Measurements from ENCODE around the gene OSTM1.
"Not testable (repeated sequence)": the region's sequence is repeated elsewhere in the genome, so short reads cannot be mapped to it uniquely, and the experiment has no call there.

Gene OSTM1

DNA sequence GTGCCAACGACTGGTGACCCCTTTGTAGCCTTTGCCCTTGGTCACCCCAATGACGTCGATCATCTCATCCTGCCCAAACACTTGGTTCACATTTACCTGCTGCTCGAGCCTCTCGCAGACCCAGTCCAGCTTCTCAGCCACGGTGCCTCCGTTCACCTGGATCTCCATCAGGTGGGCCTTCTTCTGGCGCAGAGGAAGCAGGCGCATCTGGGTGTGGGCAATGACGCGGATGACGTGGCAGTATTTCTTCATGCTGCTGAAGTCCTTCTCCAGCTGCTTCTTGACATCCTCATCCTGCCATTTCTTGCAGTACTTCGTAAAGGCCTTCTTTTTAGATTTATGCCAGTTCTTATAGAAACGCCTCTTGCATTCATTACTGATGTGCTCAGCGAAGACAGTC lies 69.7 kb downstream of the OSTM1 start:
- H3K4me2 ChIP-seq (ENCODE audit: low read length) = no peak overlapping the region

GRCh38 chr6:108002365-108003221 lies 71.9 kb downstream of the OSTM1 start:
- Histone ChIP-seq H3K36me3 (ENCODE audit: control insufficient read depth, low read length) (no peaks in the 10 kb centered on the region), H3K9me2 (replicated peaks; ENCODE audit: control insufficient read depth, low read length) (no peaks in the 10 kb centered on the region), H3K4me2 (ENCODE audit: low read length) (no peak overlapping the region), H3K9me3 (ENCODE audit: control insufficient read depth, insufficient read depth, low read length) (no peaks in the 10 kb centered on the region), H3K4me1 (ENCODE audit: control insufficient read depth, low read length) (peaks cover 4% of the 10 kb centered on the region; the same call in 1 of the 2 replicates), H3K79me2 (ENCODE audit: control insufficient read depth, low read length) (no peaks in the 10 kb centered on the region), H3K27me3 (ENCODE audit: control insufficient read depth, low read length) (no peaks in the 10 kb centered on the region; the same call in 1 of the 2 replicates), H4K20me1 (ENCODE audit: control insufficient read depth, insufficient read depth, low read depth, low read length) (no peaks in the 10 kb centered on the region), H3F3A (ENCODE audit: control insufficient read depth, insufficient read depth) (no peaks in the 10 kb centered on the region), H3K4me3 (ENCODE audit: low read length) (no peak overlapping the region), H3K27ac (ENCODE audit: low read depth, low read length) (no peak overlapping the region)
- TF ChIP-seq EZH2phosphoT487 (IDR thresholded peaks at IDR 0.05; ENCODE audit: borderline replicate concordance, low read length) = no peak
- TF ChIP-seq, protein P1, sequence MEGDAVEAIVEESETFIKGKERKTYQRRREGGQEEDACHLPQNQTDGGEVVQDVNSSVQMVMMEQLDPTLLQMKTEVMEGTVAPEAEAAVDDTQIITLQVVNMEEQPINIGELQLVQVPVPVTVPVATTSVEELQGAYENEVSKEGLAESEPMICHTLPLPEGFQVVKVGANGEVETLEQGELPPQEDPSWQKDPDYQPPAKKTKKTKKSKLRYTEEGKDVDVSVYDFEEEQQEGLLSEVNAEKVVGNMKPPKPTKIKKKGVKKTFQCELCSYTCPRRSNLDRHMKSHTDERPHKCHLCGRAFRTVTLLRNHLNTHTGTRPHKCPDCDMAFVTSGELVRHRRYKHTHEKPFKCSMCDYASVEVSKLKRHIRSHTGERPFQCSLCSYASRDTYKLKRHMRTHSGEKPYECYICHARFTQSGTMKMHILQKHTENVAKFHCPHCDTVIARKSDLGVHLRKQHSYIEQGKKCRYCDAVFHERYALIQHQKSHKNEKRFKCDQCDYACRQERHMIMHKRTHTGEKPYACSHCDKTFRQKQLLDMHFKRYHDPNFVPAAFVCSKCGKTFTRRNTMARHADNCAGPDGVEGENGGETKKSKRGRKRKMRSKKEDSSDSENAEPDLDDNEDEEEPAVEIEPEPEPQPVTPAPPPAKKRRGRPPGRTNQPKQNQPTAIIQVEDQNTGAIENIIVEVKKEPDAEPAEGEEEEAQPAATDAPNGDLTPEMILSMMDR (IDR thresholded peaks at IDR 0.05; ENCODE audit: low read depth, low read length, poor library complexity, severe bottlenecking) = no peak

More for the DNA sequence above, 69.7 kb downstream of the OSTM1 start:
- TF ChIP-seq EZH2phosphoT487 (IDR thresholded peaks at IDR 0.05; ENCODE audit: borderline replicate concordance, low read length) = no peak
- TF ChIP-seq, protein P1 (IDR thresholded peaks at IDR 0.05; ENCODE audit: low read depth, low read length, poor library complexity, severe bottlenecking) = no peak
- Histone ChIP-seq H3K4me3 (ENCODE audit: low read length) (no peak overlapping the region), H3K9me3 (ENCODE audit: control insufficient read depth, insufficient read depth, low read length) (peaks cover 5% of the 10 kb centered on the region), H3K79me2 (ENCODE audit: control insufficient read depth, low read length) (no peaks in the 10 kb centered on the region), H3F3A (ENCODE audit: control insufficient read depth, insufficient read depth) (no peaks in the 10 kb centered on the region), H3K27ac (ENCODE audit: low read depth, low read length) (no peak overlapping the region), H3K9me2 (replicated peaks; ENCODE audit: control insufficient read depth, low read length) (no peaks in the 10 kb centered on the region), H3K4me1 (ENCODE audit: control insufficient read depth, low read length) (peaks cover 4% of the 10 kb centered on the region; the same call in 1 of the 2 replicates), H3K27me3 (ENCODE audit: control insufficient read depth, low read length) (no peaks in the 10 kb centered on the region), H3K36me3 (ENCODE audit: control insufficient read depth, low read length) (no peaks in the 10 kb centered on the region), H4K20me1 (ENCODE audit: control insufficient read depth, insufficient read depth, low read depth, low read length) (no peaks in the 10 kb centered on the region)

GRCh38 chr6:108001696-108002231 lies 72.8 kb downstream of the OSTM1 start:
- Histone ChIP-seq H3K4me3 (ENCODE audit: low read length) (no peak overlapping the region), H3K27me3 (ENCODE audit: control insufficient read depth, low read length) (no peaks in the 10 kb centered on the region; the same call in 1 of the 2 replicates), H3K36me3 (ENCODE audit: control insufficient read depth, low read length) (no peaks in the 10 kb centered on the region), H3K9me2 (replicated peaks; ENCODE audit: control insufficient read depth, low read length) (no peaks in the 10 kb centered on the region), H3K4me1 (ENCODE audit: control insufficient read depth, low read length) (peaks cover 4% of the 10 kb centered on the region; the same call in 1 of the 2 replicates), H3K79me2 (ENCODE audit: control insufficient read depth, low read length) (no peaks in the 10 kb centered on the region), H3K4me2 (ENCODE audit: low read length) (no peak overlapping the region), H3K27ac (ENCODE audit: low read depth, low read length) (no peak overlapping the region), H4K20me1 (ENCODE audit: control insufficient read depth, insufficient read depth, low read depth, low read length) (no peaks in the 10 kb centered on the region), H3K9me3 (ENCODE audit: control insufficient read depth, insufficient read depth, low read length) (no peaks in the 10 kb centered on the region), H3F3A (ENCODE audit: control insufficient read depth, insufficient read depth) (no peaks in the 10 kb centered on the region)
- TF ChIP-seq, protein P1 (IDR thresholded peaks at IDR 0.05; ENCODE audit: low read depth, low read length, poor library complexity, severe bottlenecking) = no peak
- TF ChIP-seq EZH2phosphoT487 (IDR thresholded peaks at IDR 0.05; ENCODE audit: borderline replicate concordance, low read length) = no peak

GRCh38 chr6:108000259-108000658 lies 74.3 kb downstream of the OSTM1 start:
- not testable (repeated sequence) for H3K9me2 ChIP-seq (replicated peaks; ENCODE audit: control insufficient read depth, low read length); H4K20me1 ChIP-seq (ENCODE audit: control insufficient read depth, insufficient read depth, low read depth, low read length); H3K9me3 ChIP-seq (ENCODE audit: control insufficient read depth, insufficient read depth, low read length); H3K4me1 ChIP-seq (ENCODE audit: control insufficient read depth, low read length); H3K27ac ChIP-seq (ENCODE audit: low read depth, low read length); H3F3A ChIP-seq (ENCODE audit: control insufficient read depth, insufficient read depth); H3K36me3 ChIP-seq (ENCODE audit: control insufficient read depth, low read length); H3K79me2 ChIP-seq (ENCODE audit: control insufficient read depth, low read length); H3K4me2 ChIP-seq (ENCODE audit: low read length); H3K4me3 ChIP-seq (ENCODE audit: low read length); H3K27me3 ChIP-seq (ENCODE audit: control insufficient read depth, low read length)
